Measurements from ENCODE around the gene SLC51B.
"Not testable (repeated sequence)": the region's sequence is repeated elsewhere in the genome, so short reads cannot be mapped to it uniquely, and the experiment has no call there.

DNA sequence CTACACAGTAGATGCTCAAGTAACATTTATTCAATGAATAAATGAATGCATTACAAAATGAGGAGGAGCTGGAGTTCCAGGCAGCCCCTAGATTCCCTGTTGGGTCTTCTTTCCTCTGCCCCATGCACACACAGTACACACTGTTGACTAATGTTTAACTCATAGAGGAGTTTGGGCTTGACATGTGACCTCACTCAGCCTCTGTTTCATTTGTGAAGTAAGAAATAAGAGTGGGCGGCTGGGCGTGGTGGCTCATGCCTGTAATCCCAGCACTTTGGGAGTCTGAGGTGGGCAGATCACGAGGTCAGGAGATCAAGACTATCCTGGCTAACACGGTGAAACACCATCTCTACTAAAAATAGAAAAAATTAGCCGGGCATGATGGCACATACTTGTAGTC lies 969 bp upstream of the SLC51B start:
- TF ChIP-seq, protein P1, sequence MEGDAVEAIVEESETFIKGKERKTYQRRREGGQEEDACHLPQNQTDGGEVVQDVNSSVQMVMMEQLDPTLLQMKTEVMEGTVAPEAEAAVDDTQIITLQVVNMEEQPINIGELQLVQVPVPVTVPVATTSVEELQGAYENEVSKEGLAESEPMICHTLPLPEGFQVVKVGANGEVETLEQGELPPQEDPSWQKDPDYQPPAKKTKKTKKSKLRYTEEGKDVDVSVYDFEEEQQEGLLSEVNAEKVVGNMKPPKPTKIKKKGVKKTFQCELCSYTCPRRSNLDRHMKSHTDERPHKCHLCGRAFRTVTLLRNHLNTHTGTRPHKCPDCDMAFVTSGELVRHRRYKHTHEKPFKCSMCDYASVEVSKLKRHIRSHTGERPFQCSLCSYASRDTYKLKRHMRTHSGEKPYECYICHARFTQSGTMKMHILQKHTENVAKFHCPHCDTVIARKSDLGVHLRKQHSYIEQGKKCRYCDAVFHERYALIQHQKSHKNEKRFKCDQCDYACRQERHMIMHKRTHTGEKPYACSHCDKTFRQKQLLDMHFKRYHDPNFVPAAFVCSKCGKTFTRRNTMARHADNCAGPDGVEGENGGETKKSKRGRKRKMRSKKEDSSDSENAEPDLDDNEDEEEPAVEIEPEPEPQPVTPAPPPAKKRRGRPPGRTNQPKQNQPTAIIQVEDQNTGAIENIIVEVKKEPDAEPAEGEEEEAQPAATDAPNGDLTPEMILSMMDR (IDR thresholded peaks at IDR 0.05 in 4 of 5, conservative IDR thresholded peaks at IDR 0.05 in 1 of 5): not testable (repeated sequence)
- not testable (repeated sequence) for TF ChIP-seq POLR2A (IDR thresholded peaks at IDR 0.05)
